22Rv1 (cell line): Measurements from ENCODE around the gene ZNF81.
"Not testable (repeated sequence)": the region's sequence is repeated elsewhere in the genome, so short reads cannot be mapped to it uniquely, and the experiment has no call there.

ENCODE experiments used
- H3K27ac ChIP-seq: fragments of 450-650 bp; 2 replicates; pipeline ENCODE4 v1.5.1; 2017
- CTCF ChIP-seq: fragments of 450-650 bp; IDR thresholded peaks from 2 replicates; pipeline ENCODE4 v1.5.1; 2017; ENCODE audit warnings: mild to moderate bottlenecking
- ZFX ChIP-seq: fragments of 450-650 bp; IDR thresholded peaks from 2 replicates; pipeline ENCODE4 v1.6.1; 2017; ENCODE audit warnings: antibody characterized with exemption, borderline replicate concordance

ZNF81 gene

GRCh38 chrX:47836164-47837072, at the start of gene ZNF81:
ZNF81 (plus strand) TSS chrX:47836902; CDS start chrX:47846268, 9,366 bp downstream.
- TF ChIP-seq ZFX (no peak), CTCF (no peak)
- peak within 1 kb of the TSS; percentile 50; the same call in 1 of the 2 replicates for H3K27ac ChIP-seq

- TF ChIP-seq CTCF (no peak), ZFX (no peak)
- H3K27ac ChIP-seq = no peak overlapping the region
Observed at GRCh38 chrX:47796433-47796906, 40.2 kb upstream of the ZNF81 start.

- TF ChIP-seq CTCF = no peak
- TF ChIP-seq ZFX = no peak
- no peak overlapping the region for H3K27ac ChIP-seq
Observed at GRCh38 chrX:47797084-47797483, 39.6 kb upstream of the ZNF81 start.

GRCh38 chrX:47798861-47799260, 37.8 kb upstream of the ZNF81 start:
- H3K27ac ChIP-seq = no peak overlapping the region
- TF ChIP-seq ZFX (no peak), CTCF (no peak)

GRCh38 chrX:47802589-47802988, 34.1 kb upstream of the ZNF81 start:
- peak overlapping the region; percentile 56 for H3K27ac ChIP-seq
- TF ChIP-seq CTCF = no peak
- TF ChIP-seq ZFX = no peak

GRCh38 chrX:47803103-47803502, 33.6 kb upstream of the ZNF81 start:
- peak overlapping the region; percentile 56 for H3K27ac ChIP-seq

GRCh38 chrX:47804315-47804714, 32.4 kb upstream of the ZNF81 start:
- no peak overlapping the region for H3K27ac ChIP-seq
- TF ChIP-seq ZFX (no peak), CTCF (no peak)

GRCh38 chrX:47805844-47806243, 30.9 kb upstream of the ZNF81 start:
- H3K27ac ChIP-seq = not testable (repeated sequence)

- not testable (repeated sequence) for H3K27ac ChIP-seq
Observed at GRCh38 chrX:47806415-47807271, 30.1 kb upstream of the ZNF81 start.

- H3K27ac ChIP-seq = not testable (repeated sequence)
Observed at GRCh38 chrX:47807272-47807538, 29.5 kb upstream of the ZNF81 start.
